ENCODE data around the gene CLEC5A.

DNA sequence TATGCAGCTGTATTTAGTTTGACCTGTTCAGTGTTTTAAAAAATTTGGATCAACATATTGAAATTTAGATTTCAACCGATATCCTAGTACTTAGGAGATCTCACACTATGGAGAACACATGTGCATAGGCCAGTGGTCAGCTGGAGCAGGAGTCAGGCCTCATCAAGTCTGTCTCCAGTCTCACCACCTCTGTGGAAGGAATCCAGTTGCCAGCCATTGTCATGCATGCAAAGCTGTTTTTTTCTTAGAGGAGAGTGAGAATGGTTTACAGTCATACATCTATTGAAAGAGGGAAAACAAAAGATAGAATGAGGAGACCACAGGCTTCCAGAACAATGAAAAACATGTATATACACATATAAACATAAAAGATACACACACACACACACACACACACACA is 7.6 kb upstream of the CLEC5A start:
- TF ChIP-seq KLF16 (tag by site-specific recombination; IDR thresholded peaks at IDR 0.05) = no peak
- TF ChIP-seq ZNF610 (tag by site-specific recombination; IDR thresholded peaks at IDR 0.05; ENCODE audit: borderline replicate concordance) = no peak
- TF ChIP-seq ZNF629 (tag by site-specific recombination; IDR thresholded peaks at IDR 0.05) = no peak
- TF ChIP-seq, protein P1, sequence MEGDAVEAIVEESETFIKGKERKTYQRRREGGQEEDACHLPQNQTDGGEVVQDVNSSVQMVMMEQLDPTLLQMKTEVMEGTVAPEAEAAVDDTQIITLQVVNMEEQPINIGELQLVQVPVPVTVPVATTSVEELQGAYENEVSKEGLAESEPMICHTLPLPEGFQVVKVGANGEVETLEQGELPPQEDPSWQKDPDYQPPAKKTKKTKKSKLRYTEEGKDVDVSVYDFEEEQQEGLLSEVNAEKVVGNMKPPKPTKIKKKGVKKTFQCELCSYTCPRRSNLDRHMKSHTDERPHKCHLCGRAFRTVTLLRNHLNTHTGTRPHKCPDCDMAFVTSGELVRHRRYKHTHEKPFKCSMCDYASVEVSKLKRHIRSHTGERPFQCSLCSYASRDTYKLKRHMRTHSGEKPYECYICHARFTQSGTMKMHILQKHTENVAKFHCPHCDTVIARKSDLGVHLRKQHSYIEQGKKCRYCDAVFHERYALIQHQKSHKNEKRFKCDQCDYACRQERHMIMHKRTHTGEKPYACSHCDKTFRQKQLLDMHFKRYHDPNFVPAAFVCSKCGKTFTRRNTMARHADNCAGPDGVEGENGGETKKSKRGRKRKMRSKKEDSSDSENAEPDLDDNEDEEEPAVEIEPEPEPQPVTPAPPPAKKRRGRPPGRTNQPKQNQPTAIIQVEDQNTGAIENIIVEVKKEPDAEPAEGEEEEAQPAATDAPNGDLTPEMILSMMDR (tag by site-specific recombination; IDR thresholded peaks at IDR 0.05) = no peak
- no peak for TF ChIP-seq ZNF214 (tag by site-specific recombination; IDR thresholded peaks at IDR 0.05; ENCODE audit: borderline replicate concordance)

Measured in HEK293 (cell line).